GM23338 (cell line): ENCODE data around the gene DCANP1. TPM values are rescaled to one million over a fixed set of nuclear protein-coding genes. Genes with fewer than 3 reads are reported as not detected.

Experiments
- ATAC-seq: fragments of 200-7000 bp; cut with Tn5 transposase; 3 replicates; pipeline ENCODE4 v1.9.1; 2020
- DNase-seq: peaks from one replicate; pipeline ENCODE4 v3.0.0-alpha.2; 2015; ENCODE audit warnings: low spot score
- H2AFZ ChIP-seq: fragments of 200-600 bp; sonication (generic); 2 replicates; pipeline ENCODE4 v1.8.0; 2016; ENCODE audit warnings: antibody characterized with exemption, mild to moderate bottlenecking, moderate library complexity
- H3F3A ChIP-seq: fragments of 200-600 bp; sonication (generic); replicated peaks from 2 replicates; pipeline ENCODE4 v1.8.0; 2017; ENCODE audit warnings: antibody characterized with exemption, mixed run types, low read depth
- H3K27ac ChIP-seq: fragments of 200-600 bp; sonication (generic); 2 replicates; pipeline ENCODE4 v1.6.1; 2016; ENCODE audit warnings: low read depth
- H3K27me3 ChIP-seq: fragments of 200-600 bp; sonication (generic); 2 replicates; pipeline ENCODE4 v1.8.0; 2016; ENCODE audit warnings: mild to moderate bottlenecking, mixed run types, moderate library complexity; ENCODE audit not compliant: insufficient read depth
- H3K36me3 ChIP-seq: fragments of 200-600 bp; sonication (generic); 2 replicates; pipeline ENCODE4 v1.8.0; 2016; ENCODE audit warnings: mild to moderate bottlenecking; ENCODE audit not compliant: insufficient read depth
- H3K4me1 ChIP-seq: fragments of 200-600 bp; sonication (generic); 2 replicates; pipeline ENCODE4 v1.8.0; 2016; ENCODE audit warnings: mild to moderate bottlenecking, moderate library complexity; ENCODE audit not compliant: insufficient read depth
- H3K4me2 ChIP-seq: fragments of 200-600 bp; sonication (generic); 2 replicates; pipeline ENCODE4 v1.7.1; 2017; ENCODE audit warnings: mixed run types
- H3K4me3 ChIP-seq: fragments of 200-600 bp; sonication (generic); 2 replicates; pipeline ENCODE4 v1.6.1; 2016; ENCODE audit warnings: mixed run types
- H3K79me2 ChIP-seq: fragments of 200-600 bp; sonication (generic); replicated peaks from 2 replicates; pipeline ENCODE4 v1.8.0; 2017; ENCODE audit warnings: mild to moderate bottlenecking; ENCODE audit not compliant: insufficient read depth
- H3K9me2 ChIP-seq: fragments of 200-600 bp; sonication (generic); 2 replicates; pipeline ENCODE4 v1.8.0; 2017; ENCODE audit not compliant: insufficient read depth
- H4K20me1 ChIP-seq: fragments of 200-600 bp; sonication (generic); replicated peaks from 2 replicates; pipeline ENCODE4 v1.8.0; 2017; ENCODE audit warnings: mild to moderate bottlenecking; ENCODE audit not compliant: insufficient read depth
- H3K27ac Mint-ChIP-seq: 2 replicates; pipeline ENCODE4 v1.8.0; 2020; ENCODE audit warnings: inconsistent platforms, mild to moderate bottlenecking, moderate library complexity, mixed read lengths
- H3K27me3 Mint-ChIP-seq: 3 replicates; pipeline ENCODE4 v1.8.0; 2022; ENCODE audit warnings: low read depth, mild to moderate bottlenecking, moderate library complexity, mixed read lengths, inconsistent platforms; ENCODE audit not compliant: insufficient read depth, poor library complexity
- H3K36me3 Mint-ChIP-seq: 3 replicates; pipeline ENCODE4 v1.8.0; 2021; ENCODE audit warnings: low read depth, mild to moderate bottlenecking, inconsistent platforms, moderate library complexity, mixed read lengths
- H3K4me1 Mint-ChIP-seq: 3 replicates; pipeline ENCODE4 v1.8.0; 2020; ENCODE audit warnings: mild to moderate bottlenecking, inconsistent platforms, mixed read lengths
- H3K4me3 Mint-ChIP-seq: 3 replicates; pipeline ENCODE4 v1.8.0; 2021; ENCODE audit warnings: moderate library complexity, mild to moderate bottlenecking, inconsistent platforms, mixed read lengths
- H3K9me3 Mint-ChIP-seq: 3 replicates; pipeline ENCODE4 v1.8.0; 2020; ENCODE audit warnings: moderate library complexity, mild to moderate bottlenecking, inconsistent platforms, mixed read lengths
- CREB1 ChIP-seq: fragments of 250-450 bp; sonication (Bioruptor Pico); IDR thresholded peaks from 2 replicates; pipeline ENCODE4 v1.5.0; 2020; ENCODE audit warnings: low read depth, mild to moderate bottlenecking, moderate library complexity
- EZH2 ChIP-seq: fragments of 200-600 bp; sonication (generic); IDR thresholded peaks from one replicate; pipeline ENCODE4 v1.8.0; 2017; ENCODE audit warnings: antibody characterized with exemption, mild to moderate bottlenecking, low read depth; ENCODE audit not compliant: unreplicated experiment
- EZH2phosphoT487 ChIP-seq: fragments of 200-600 bp; sonication (generic); IDR thresholded peaks from one replicate; pipeline ENCODE4 v1.8.1; 2018; ENCODE audit warnings: antibody characterized with exemption; ENCODE audit not compliant: unreplicated experiment
- NANOG ChIP-seq: IDR thresholded peaks from 2 replicates; pipeline ENCODE4 v1.6.1; 2016; ENCODE audit warnings: antibody characterized with exemption, borderline replicate concordance
- POLR2AphosphoS5 ChIP-seq: IDR thresholded peaks from 2 replicates; pipeline ENCODE4 v1.6.1; 2016; ENCODE audit warnings: antibody characterized with exemption, low read depth
- REST ChIP-seq: IDR thresholded peaks from one replicate; pipeline ENCODE4 v1.6.1; 2018; ENCODE audit warnings: antibody characterized with exemption; ENCODE audit not compliant: unreplicated experiment
- STAT1 ChIP-seq: IDR thresholded peaks from one replicate; pipeline ENCODE4 v1.6.1; 2016; ENCODE audit warnings: antibody characterized with exemption; ENCODE audit not compliant: unreplicated experiment
- ZNF114 ChIP-seq: fragments of 250-450 bp; sonication (Bioruptor Pico); IDR thresholded peaks from 2 replicates; pipeline ENCODE4 v1.5.0; 2020; ENCODE audit warnings: mild to moderate bottlenecking, moderate library complexity
- ZNF462 ChIP-seq: fragments of 250-450 bp; sonication (Bioruptor Pico); IDR thresholded peaks from 2 replicates; pipeline ENCODE4 v1.5.0; 2020; ENCODE audit warnings: mild to moderate bottlenecking, moderate library complexity
- polyA plus RNA-seq: library from polyadenylated mRNA; unstranded; fragments of >200 nt; fragmentation: Nextera tagmentation; extraction: Ambion mirVana; gene quantifications from 2 replicates; pipeline ENCODE4 v1.2.1, GENCODE V29; 2016
- total RNA-seq: library from RNA; depleted of rRNA; stranded (reverse); fragments of >200 nt; shearing (Covaris generic); gene quantifications from 2 replicates; pipeline ENCODE4 v1.2.3, GENCODE V29; 2014

DCANP1 gene
- total and polyA plus RNA-seq, 2 experiments from 2014 or later = not detected

DNA sequence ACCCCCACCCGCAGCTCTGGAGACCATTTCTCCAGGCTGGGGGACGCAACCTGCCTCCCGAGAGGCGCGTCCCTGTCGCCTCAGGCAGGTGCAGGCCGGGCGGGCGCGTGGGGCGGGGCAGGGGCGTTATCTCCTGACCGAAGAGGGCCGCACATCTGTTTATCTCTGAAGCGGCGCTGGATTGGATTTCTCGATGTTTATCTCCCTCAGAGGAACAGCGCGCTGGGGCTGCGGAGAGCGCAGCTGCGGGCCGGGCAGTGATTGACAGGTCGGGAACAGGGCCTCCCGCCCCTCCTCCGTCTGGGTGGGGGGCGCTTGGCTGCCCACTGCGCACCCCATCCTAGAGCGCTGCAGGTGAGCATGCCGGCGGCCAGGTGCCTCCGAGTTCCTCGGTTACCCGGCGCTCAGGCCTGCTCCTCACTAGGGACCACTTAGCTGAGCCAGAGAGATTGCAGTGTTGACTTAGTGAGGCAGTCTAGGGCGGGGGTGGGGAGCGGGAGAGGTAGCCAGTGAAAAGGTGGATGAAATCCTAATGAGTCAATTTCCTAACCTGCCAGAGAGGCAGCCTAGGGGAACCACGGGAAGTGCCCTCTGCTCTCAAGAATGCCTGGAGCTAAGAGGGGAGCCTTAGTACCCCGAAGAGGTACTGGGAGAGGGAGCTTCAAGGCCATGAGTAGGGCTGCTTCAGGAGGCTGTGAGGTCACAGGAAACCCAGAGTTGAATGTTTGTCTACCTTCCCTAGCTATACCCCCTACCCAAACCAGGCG lies 44.6 kb upstream of the DCANP1 start:
- peak; percentile 77 for DNase-seq
- Histone ChIP-seq H3K4me2 (peak overlapping the region; percentile 85), H3K9me2 (peaks cover 4% of the 10 kb centered on the region; the same call in 1 of the 2 replicates), H3K27me3 (peaks cover 100% of the 10 kb centered on the region), H3K4me3 (peak overlapping the region; percentile 57), H3K79me2 (no peaks in the 10 kb centered on the region), H3K4me1 (peaks cover 46% of the 10 kb centered on the region), H3F3A (peaks cover 13% of the 10 kb centered on the region; the same call in 1 of the 2 replicates), H4K20me1 (peaks cover 25% of the 10 kb centered on the region), H3K36me3 (no peaks in the 10 kb centered on the region), H2AFZ (peak overlapping the region; percentile 38; the same call in 1 of the 2 replicates), H3K27ac (no peak overlapping the region)
- ATAC-seq = peak; percentile 32
- H3K9me3 Mint-ChIP-seq = peaks cover 4% of the 10 kb centered on the region; the same call in 2 of the 3 replicates
- H3K4me1 Mint-ChIP-seq = peaks cover 36% of the 10 kb centered on the region
- peaks cover 92% of the 10 kb centered on the region for H3K27me3 Mint-ChIP-seq
- peak overlapping the region; percentile 71 for H3K4me3 Mint-ChIP-seq
- no peaks in the 10 kb centered on the region for H3K36me3 Mint-ChIP-seq
- no peak overlapping the region for H3K27ac Mint-ChIP-seq
- TF ChIP-seq NANOG (no peak), ZNF114 (CRISPR knock-in tag) (no peak), EZH2phosphoT487 (no peak), EZH2 (peak; percentile 18), POLR2AphosphoS5 (no peak)

GRCh38 chr5:135491038-135491551 lies 43.9 kb upstream of the DCANP1 start:
- Histone ChIP-seq H3K27ac (no peak overlapping the region), H3K27me3 (peaks cover 100% of the 10 kb centered on the region), H3K36me3 (no peaks in the 10 kb centered on the region), H3K79me2 (no peaks in the 10 kb centered on the region), H3K4me1 (peaks cover 46% of the 10 kb centered on the region), H3K4me2 (peak overlapping the region; percentile 85), H2AFZ (no peak overlapping the region), H4K20me1 (peaks cover 23% of the 10 kb centered on the region), H3K9me2 (peaks cover 4% of the 10 kb centered on the region; the same call in 1 of the 2 replicates), H3K4me3 (peak overlapping the region; percentile 57), H3F3A (peaks cover 13% of the 10 kb centered on the region; the same call in 1 of the 2 replicates)
- Mint-ChIP-seq H3K27ac (no peak overlapping the region), H3K4me1 (peaks cover 37% of the 10 kb centered on the region), H3K27me3 (peaks cover 95% of the 10 kb centered on the region), H3K9me3 (peaks cover 5% of the 10 kb centered on the region; the same call in 2 of the 3 replicates), H3K36me3 (no peaks in the 10 kb centered on the region), H3K4me3 (peak overlapping the region; percentile 71)
- DNase-seq (peak; percentile 45), ATAC-seq (peak; percentile 4)
- TF ChIP-seq ZNF462 (CRISPR knock-in tag) = no peak
- TF ChIP-seq REST = no peak
- no peak for TF ChIP-seq EZH2phosphoT487
- no peak for TF ChIP-seq CREB1
- no peak for TF ChIP-seq NANOG
- peak; percentile 67 for TF ChIP-seq EZH2
- no peak for TF ChIP-seq STAT1
- no peak for TF ChIP-seq ZNF114 (CRISPR knock-in tag)
